Endothelial cell of umbilical vein (primary cell): ENCODE results near the gene HSF2BP. TPM values are rescaled to one million over a fixed set of nuclear protein-coding genes. Genes with fewer than 3 reads are reported as not detected.

Source experiments
- BruUV-seq: library from RNA; stranded (reverse); fragments of 400-500 nt; replicated peaks from 2 replicates; lab custom pipeline; 2021; lab: Mats Ljungman, UMichigan
- CTCF ChIA-PET: fragments of 300-600, 350-600 bp; sonication (Branson Sonifier 250); formaldehyde crosslinking; loops from one replicate; lab custom pipeline; 2021; ENCODE audit warnings: antibody characterized with exemption, inconsistent platforms; lab: Charles Lee
- POLR2A ChIA-PET: fragments of 300-600, 350-600 bp; sonication (Branson Sonifier 250); formaldehyde crosslinking; loops from one replicate; lab custom pipeline; 2021; ENCODE audit warnings: antibody characterized with exemption, inconsistent platforms; lab: Charles Lee
- DNase-seq: peaks from one replicate; pipeline ENCODE4 v3.0.0-alpha.2; 2011; ENCODE audit warnings: low read depth, low spot score
- FAIRE-seq: peaks from 2 replicates; lab custom pipeline; 2011; peaks lifted over from hg19 to GRCh38; lab: Jason Lieb, UNC
- H2AFZ ChIP-seq: 2 replicates; pipeline ENCODE4 v1.6.0; 2012; ENCODE audit warnings: low read depth, low read length, control low read depth, inconsistent platforms
- H3K27ac ChIP-seq: 2 replicates; pipeline ENCODE4 v1.5.1; 2011; ENCODE audit warnings: low read depth, mild to moderate bottlenecking, control low read depth, low read length, moderate library complexity; ENCODE audit not compliant: insufficient read depth
- H3K27me3 ChIP-seq, 2 experiments: 2 replicates each; pipeline versions ENCODE4 v1.6.0 to v1.6.1; 2011; ENCODE audit warnings: low read length in 2 of 2, mixed read lengths in 1 of 2; ENCODE audit not compliant: control insufficient read depth in 2 of 2, insufficient read depth in 2 of 2
- H3K36me3 ChIP-seq, 2 experiments: 2 replicates in 1 of 2; 3 replicates in 1 of 2; pipeline ENCODE4 v1.5.1; 2011; ENCODE audit warnings: low read length in 2 of 2, mild to moderate bottlenecking in 1 of 2, moderate library complexity in 1 of 2; ENCODE audit not compliant: control insufficient read depth in 2 of 2, insufficient read depth in 2 of 2; ENCODE audit errors: extremely low read depth in 1 of 2
- H3K4me1 ChIP-seq: 3 replicates; pipeline ENCODE4 v1.5.1; 2011; ENCODE audit warnings: mild to moderate bottlenecking, low read length; ENCODE audit not compliant: control insufficient read depth, insufficient read depth; ENCODE audit errors: extremely low read depth
- H3K4me2 ChIP-seq: 2 replicates; pipeline ENCODE4 v1.6.1; 2011; ENCODE audit warnings: low read length, control low read depth, mixed read lengths; ENCODE audit not compliant: insufficient read depth
- H3K4me3 ChIP-seq, 3 experiments: fragments of 200-600 bp in 1 of 3; sonication (generic), shearing (Covaris generic) in 1 of 3; replicated peaks in 1 of 3; 2 replicates each; pipeline ENCODE4 v1.5.1; 2011 to 2016; ENCODE audit warnings: control low read depth in 3 of 3, low read length in 3 of 3, mild to moderate bottlenecking in 2 of 3, inconsistent platforms in 1 of 3, low read depth in 1 of 3, moderate library complexity in 1 of 3; ENCODE audit not compliant: insufficient read depth in 1 of 3
- H3K79me2 ChIP-seq: 2 replicates; pipeline ENCODE4 v1.6.0; 2012; ENCODE audit warnings: low read length, inconsistent platforms; ENCODE audit not compliant: control insufficient read depth, insufficient read depth
- H3K9ac ChIP-seq: replicated peaks from 2 replicates; pipeline ENCODE3; 2011; ENCODE audit warnings: low read length, control low read depth; ENCODE audit not compliant: insufficient read depth; ENCODE audit errors: extremely low read depth
- H3K9me1 ChIP-seq: replicated peaks from 3 replicates; pipeline ENCODE4 v1.6.0; 2011; ENCODE audit warnings: mild to moderate bottlenecking, low read length; ENCODE audit not compliant: control insufficient read depth, insufficient read depth; ENCODE audit errors: extremely low read depth
- H3K9me3 ChIP-seq: replicated peaks from 2 replicates; pipeline ENCODE4 v1.5.1; 2012; ENCODE audit warnings: low read length, inconsistent platforms; ENCODE audit not compliant: control insufficient read depth, insufficient read depth
- H4K20me1 ChIP-seq: replicated peaks from 2 replicates; pipeline ENCODE3; 2011; ENCODE audit warnings: mild to moderate bottlenecking, low read length; ENCODE audit not compliant: control insufficient read depth, insufficient read depth; ENCODE audit errors: extremely low read depth
- CTCF ChIP-seq, 2 donors: IDR thresholded peaks; 1 replicate in 1 of 2; 2 replicates in 1 of 2; pipeline ENCODE4 v1.5.1; 2011; ENCODE audit warnings: low read length in 2 of 2, mild to moderate bottlenecking in 2 of 2, moderate library complexity in 2 of 2, control low read depth in 1 of 2, inconsistent platforms in 1 of 2, low read depth in 1 of 2; ENCODE audit not compliant: insufficient read depth in 1 of 2; ENCODE audit errors: extremely low read depth in 1 of 2
- GATA2 ChIP-seq: IDR thresholded peaks from 2 replicates; pipeline ENCODE4 v1.7.0; 2011; ENCODE audit warnings: low read depth, mild to moderate bottlenecking, moderate library complexity, mixed read lengths, low read length; ENCODE audit not compliant: insufficient read length, insufficient read depth
- MAX ChIP-seq: IDR thresholded peaks from 2 replicates; pipeline ENCODE4 v1.6.1; 2011; ENCODE audit not compliant: insufficient read depth, insufficient read length
- dilution Hi-C: fragments of 300-500 bp; cut with MboI; formaldehyde crosslinking; loops from one replicate; pipeline ENCODE4 v1.15.0; 2019; ENCODE audit warnings: low sequenced_read_pairs; ENCODE audit not compliant: extremely low pct_ligation_motif_present
- intact Hi-C: fragments of 100-400 bp; cut with micrococcal nuclease; formaldehyde crosslinking; loops from one replicate; pipeline ENCODE4 v1.10.0; 2022
- polyA plus RNA-seq, 4 experiments: library from polyadenylated mRNA; depleted of rRNA in 3 of 4; stranded (reverse) in 3 of 4; unstranded in 1 of 4; fragments of >200 nt; gene quantifications; 2 replicates each; pipeline versions ENCODE4 v1.2.1 to v1.2.3, GENCODE V29; 2011 to 2012; ENCODE audit warnings: missing spikeins in 1 of 4
- total RNA-seq: library from RNA; stranded (reverse); gene quantifications from 2 replicates; pipeline ENCODE4 v1.2.3, GENCODE V29; 2021

The HSF2BP gene
- total and polyA plus RNA-seq, 2 donors (not counting 3 experiments of a cell fraction or from before 2014, with no cell fraction given): 0.41 to 0.55 TPM

GRCh38 chr21:43692949-43693348 is 33.7 kb upstream of the HSF2BP start:
- H3K36me3 ChIP-seq: peaks cover 6 to 52% of the 10 kb centered on the region in 2 experiments

More at GRCh38 chr21:43692949-43693348, 33.7 kb upstream of the HSF2BP start:
- Histone ChIP-seq H3K79me2 (no peaks in the 10 kb centered on the region), H3K4me2 (no peak overlapping the region), H4K20me1 (no peaks in the 10 kb centered on the region), H3K9me1 (no peaks in the 10 kb centered on the region), H3K27me3 (no peaks in the 10 kb centered on the region), H3K4me3 (no peak overlapping the region), H3K27ac (no peak overlapping the region), H3K9ac (no peak overlapping the region), H2AFZ (no peak overlapping the region), H3K4me1 (no peaks in the 10 kb centered on the region), H3K9me3 (no peaks in the 10 kb centered on the region)
- BruUV-seq: no TSS peak
- no peak for DNase-seq
- intact Hi-C loops: no loop called here
- no peak for FAIRE-seq
- ChIA-PET POLR2A (no interaction called here), CTCF (no interaction called here)
- no peak for TF ChIP-seq MAX
- TF ChIP-seq GATA2: no peak
- no peak for TF ChIP-seq CTCF (IDR thresholded peaks at IDR 0.05; ENCODE audit: extremely low read depth in 1 of 2, insufficient read depth in 1 of 2, low read depth in 1 of 2, low read length in 2 of 2)
- dilution Hi-C loops: no loop called here
